ENCODE results near the gene RASEF. TPM values are rescaled to one million over a fixed set of nuclear protein-coding genes. Genes with fewer than 3 reads are reported as not detected.

The RASEF gene
- total and polyA plus RNA-seq, 2 of the 4 experiments (the other 2 are of a cell fraction), result under 0.01 to 0.05 TPM

DNA sequence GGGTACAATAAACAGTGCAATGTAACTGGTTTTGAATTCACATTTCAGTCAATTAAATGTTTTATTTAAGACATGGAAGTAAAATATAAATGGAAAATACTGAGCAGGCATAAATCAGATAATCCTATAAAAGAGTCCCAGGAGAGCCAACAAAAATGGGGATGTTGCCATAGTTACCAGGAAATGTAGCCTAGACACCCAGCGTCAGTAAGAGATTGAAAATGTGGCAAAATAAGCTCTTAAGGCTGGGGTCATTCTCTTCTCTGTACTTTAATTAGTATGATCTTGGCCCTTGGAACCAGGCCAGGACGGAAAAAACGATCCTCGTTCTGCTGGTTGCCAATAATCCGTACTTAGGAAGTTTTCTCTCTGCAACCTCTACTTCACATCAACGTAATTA lies 18.9 kb upstream of the RASEF start:
- Histone ChIP-seq H3K23ac (ENCODE audit: low read depth, low read length) (no peak overlapping the region), H2AK5ac (ENCODE audit: low read depth, low read length) (no peak overlapping the region), H4K20me1 (ENCODE audit: insufficient read depth, low read length) (no peaks in the 10 kb centered on the region), H3K4me2 (ENCODE audit: low read depth, low read length) (no peak overlapping the region), H3K14ac (replicated peaks; ENCODE audit: low read depth, low read length) (no peak overlapping the region), H2BK20ac (ENCODE audit: low read depth, low read length) (no peak overlapping the region), H3K27ac (ENCODE audit: insufficient read depth, low read length) (no peak overlapping the region), H2BK15ac (ENCODE audit: low read depth, low read length) (no peak overlapping the region), H3K18ac (ENCODE audit: low read depth, low read length) (no peak overlapping the region), H4K5ac (ENCODE audit: low read depth, low read length) (no peak overlapping the region), H3K79me1 (ENCODE audit: low read depth in 1 of 2, low read length in 2 of 2) (no peaks in the 10 kb centered on the region), H4K91ac (ENCODE audit: insufficient read depth, low read depth, low read length) (no peak overlapping the region), H3K9me3 (ENCODE audit: control insufficient read depth, insufficient read depth, low read length) (no peaks in the 10 kb centered on the region), H2AFZ (replicated peaks; ENCODE audit: low read length, poor library complexity) (no peak overlapping the region), H2BK5ac (ENCODE audit: low read depth, low read length, poor library complexity, severe bottlenecking) (no peak overlapping the region), H3K36me3 (ENCODE audit: control insufficient read depth, insufficient read depth, low read length) (no peaks in the 10 kb centered on the region), H3K9ac (ENCODE audit: low read depth, low read length) (no peak overlapping the region), H3K27me3 (ENCODE audit: control insufficient read depth, insufficient read depth, low read length) (no peaks in the 10 kb centered on the region), H3K56ac (ENCODE audit: extremely low read depth, insufficient read depth, low read length) (no peak overlapping the region), H3K4ac (ENCODE audit: low read depth, low read length) (no peak overlapping the region), H3K4me1 (ENCODE audit: control insufficient read depth, insufficient read depth, low read length) (no peaks in the 10 kb centered on the region), H3K4me3 (ENCODE audit: insufficient read depth, low read depth, low read length) (no peak overlapping the region), H2BK120ac (ENCODE audit: low read depth, low read length) (no peak overlapping the region), H4K8ac (ENCODE audit: low read depth in 2 of 2, low read length in 2 of 2) (no peak overlapping the region), H2AK9ac (replicated peaks; ENCODE audit: low read depth, low read length, poor library complexity) (no peak overlapping the region), H3K9me1 (ENCODE audit: insufficient read depth, low read length) (no peaks in the 10 kb centered on the region)
- TF ChIP-seq FOS (IDR thresholded peaks at IDR 0.05; ENCODE audit: low read depth, low read length), result no peak
- TF ChIP-seq, protein P1, sequence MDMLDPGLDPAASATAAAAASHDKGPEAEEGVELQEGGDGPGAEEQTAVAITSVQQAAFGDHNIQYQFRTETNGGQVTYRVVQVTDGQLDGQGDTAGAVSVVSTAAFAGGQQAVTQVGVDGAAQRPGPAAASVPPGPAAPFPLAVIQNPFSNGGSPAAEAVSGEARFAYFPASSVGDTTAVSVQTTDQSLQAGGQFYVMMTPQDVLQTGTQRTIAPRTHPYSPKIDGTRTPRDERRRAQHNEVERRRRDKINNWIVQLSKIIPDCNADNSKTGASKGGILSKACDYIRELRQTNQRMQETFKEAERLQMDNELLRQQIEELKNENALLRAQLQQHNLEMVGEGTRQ (IDR thresholded peaks at IDR 0.05; ENCODE audit: low read depth, low read length), result no peak
- no peak for TF ChIP-seq RAD21 (IDR thresholded peaks at IDR 0.05; ENCODE audit: low read length)
- TF ChIP-seq, protein P2, sequence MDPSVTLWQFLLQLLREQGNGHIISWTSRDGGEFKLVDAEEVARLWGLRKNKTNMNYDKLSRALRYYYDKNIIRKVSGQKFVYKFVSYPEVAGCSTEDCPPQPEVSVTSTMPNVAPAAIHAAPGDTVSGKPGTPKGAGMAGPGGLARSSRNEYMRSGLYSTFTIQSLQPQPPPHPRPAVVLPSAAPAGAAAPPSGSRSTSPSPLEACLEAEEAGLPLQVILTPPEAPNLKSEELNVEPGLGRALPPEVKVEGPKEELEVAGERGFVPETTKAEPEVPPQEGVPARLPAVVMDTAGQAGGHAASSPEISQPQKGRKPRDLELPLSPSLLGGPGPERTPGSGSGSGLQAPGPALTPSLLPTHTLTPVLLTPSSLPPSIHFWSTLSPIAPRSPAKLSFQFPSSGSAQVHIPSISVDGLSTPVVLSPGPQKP (IDR thresholded peaks at IDR 0.05; ENCODE audit: borderline replicate concordance, low read depth, low read length), result no peak
- no peak for TF ChIP-seq BHLHE40 (IDR thresholded peaks at IDR 0.05; ENCODE audit: low read depth, low read length)
- TF ChIP-seq, protein P3, sequence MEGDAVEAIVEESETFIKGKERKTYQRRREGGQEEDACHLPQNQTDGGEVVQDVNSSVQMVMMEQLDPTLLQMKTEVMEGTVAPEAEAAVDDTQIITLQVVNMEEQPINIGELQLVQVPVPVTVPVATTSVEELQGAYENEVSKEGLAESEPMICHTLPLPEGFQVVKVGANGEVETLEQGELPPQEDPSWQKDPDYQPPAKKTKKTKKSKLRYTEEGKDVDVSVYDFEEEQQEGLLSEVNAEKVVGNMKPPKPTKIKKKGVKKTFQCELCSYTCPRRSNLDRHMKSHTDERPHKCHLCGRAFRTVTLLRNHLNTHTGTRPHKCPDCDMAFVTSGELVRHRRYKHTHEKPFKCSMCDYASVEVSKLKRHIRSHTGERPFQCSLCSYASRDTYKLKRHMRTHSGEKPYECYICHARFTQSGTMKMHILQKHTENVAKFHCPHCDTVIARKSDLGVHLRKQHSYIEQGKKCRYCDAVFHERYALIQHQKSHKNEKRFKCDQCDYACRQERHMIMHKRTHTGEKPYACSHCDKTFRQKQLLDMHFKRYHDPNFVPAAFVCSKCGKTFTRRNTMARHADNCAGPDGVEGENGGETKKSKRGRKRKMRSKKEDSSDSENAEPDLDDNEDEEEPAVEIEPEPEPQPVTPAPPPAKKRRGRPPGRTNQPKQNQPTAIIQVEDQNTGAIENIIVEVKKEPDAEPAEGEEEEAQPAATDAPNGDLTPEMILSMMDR (conservative IDR thresholded peaks at IDR 0.05; ENCODE audit: low read depth, low read length), result no peak
- TF ChIP-seq CEBPB (IDR thresholded peaks at IDR 0.05; ENCODE audit: low read depth, low read length), result no peak
- TF ChIP-seq RFX5 (IDR thresholded peaks at IDR 0.05; ENCODE audit: low read depth, low read length), result no peak
- no peak for TF ChIP-seq POLR2A (IDR thresholded peaks at IDR 0.05; ENCODE audit: low read depth, low read length)
- no peak for TF ChIP-seq CHD1 (IDR thresholded peaks at IDR 0.05; ENCODE audit: low read depth, low read length)
- TF ChIP-seq RCOR1 (IDR thresholded peaks at IDR 0.05; ENCODE audit: insufficient replicate concordance, low read length), result no peak
- no peak for TF ChIP-seq MAZ (IDR thresholded peaks at IDR 0.05; ENCODE audit: borderline replicate concordance, low read depth, low read length)
- no peak for TF ChIP-seq MXI1 (IDR thresholded peaks at IDR 0.05; ENCODE audit: borderline replicate concordance, low read depth, low read length)
- no peak for TF ChIP-seq NFE2L2 (IDR thresholded peaks at IDR 0.05; ENCODE audit: low read depth, low read length)
- no peak for TF ChIP-seq SMC3 (IDR thresholded peaks at IDR 0.05; ENCODE audit: low read depth, low read length)
- ChIA-PET POLR2A (ENCODE audit: unreplicated experiment) (no interaction called here), CTCF (no interaction called here)
- ATAC-seq (ENCODE audit: low read depth), result no peak
- BruUV-seq (replicated peaks), result no TSS peak
- intact Hi-C loops (cut with micrococcal nuclease), result no loop called here
- dilution Hi-C loops (cut with HindIII; ENCODE audit: low sequenced_read_pairs, unreplicated experiment), result no loop called here
- in situ Hi-C loops (cut with MboI; ENCODE audit: low sequenced_read_pairs), result no loop called here
- no peak for DNase-seq
- WGBS, 2 experiments (ENCODE audit: extremely low coverage in 2 of 2, insufficient read length in 1 of 2), result 40% methylated on average over 1 of the region's 6 CpGs; no CpG with 5 or more reads in 1 of the 2 experiments
